Measurements from ENCODE around the gene FUT2.

Gene FUT2

GRCh38 chr19:48698046-48698445, 2.3 kb downstream of the FUT2 start:
- no peak overlapping the region for H2AFZ ChIP-seq (ENCODE audit: low read length)
- H3K4me1 ChIP-seq (ENCODE audit: insufficient read depth, low read length, severe bottlenecking) = no peaks in the 10 kb centered on the region
- no peaks in the 10 kb centered on the region for H3K79me2 ChIP-seq (ENCODE audit: insufficient read depth, low read length)
- H3K9me2 ChIP-seq (ENCODE audit: low read depth, low read length) = no peaks in the 10 kb centered on the region
- no peak overlapping the region for H3K9ac ChIP-seq (ENCODE audit: low read length)
- H3K4me3 ChIP-seq (ENCODE audit: low read depth, low read length, poor library complexity, severe bottlenecking) = no peak overlapping the region
- TF ChIP-seq EZH2 (IDR thresholded peaks at IDR 0.05; ENCODE audit: borderline replicate concordance, low read length) (no peak), CTCF (IDR thresholded peaks at IDR 0.05; ENCODE audit: low read length) (no peak)
- H3F3A ChIP-seq (ENCODE audit: insufficient read depth, low read length) = no peaks in the 10 kb centered on the region
- no peak overlapping the region for H3K4me2 ChIP-seq (ENCODE audit: low read length)
- no peaks in the 10 kb centered on the region for H3K9me3 ChIP-seq (ENCODE audit: low read length)
- H3K36me3 ChIP-seq (ENCODE audit: insufficient read depth, low read length) = no peaks in the 10 kb centered on the region
- no peak overlapping the region for H3K27ac ChIP-seq (ENCODE audit: low read depth, low read length, poor library complexity, severe bottlenecking)
- H4K20me1 ChIP-seq (ENCODE audit: insufficient read depth, low read length) = no peaks in the 10 kb centered on the region
- H3K27me3 ChIP-seq (ENCODE audit: insufficient read depth, low read length) = peaks cover 4% of the 10 kb centered on the region; the same call in 1 of the 2 replicates

GRCh38 chr19:48702701-48703100, 6.9 kb downstream of the FUT2 start:
- no peaks in the 10 kb centered on the region for H3K79me2 ChIP-seq (ENCODE audit: insufficient read depth, low read length)
- no peaks in the 10 kb centered on the region for H3K9me2 ChIP-seq (ENCODE audit: low read depth, low read length)
- no peaks in the 10 kb centered on the region; the same call in 1 of the 2 replicates for H3K27me3 ChIP-seq (ENCODE audit: insufficient read depth, low read length)
- no peak overlapping the region for H2AFZ ChIP-seq (ENCODE audit: low read length)
- no peak overlapping the region for H3K4me3 ChIP-seq (ENCODE audit: low read depth, low read length, poor library complexity, severe bottlenecking)
- TF ChIP-seq CTCF (IDR thresholded peaks at IDR 0.05; ENCODE audit: low read length) (no peak), EZH2 (IDR thresholded peaks at IDR 0.05; ENCODE audit: borderline replicate concordance, low read length) (no peak)
- H3F3A ChIP-seq (ENCODE audit: insufficient read depth, low read length) = no peaks in the 10 kb centered on the region
- H3K36me3 ChIP-seq (ENCODE audit: insufficient read depth, low read length) = no peaks in the 10 kb centered on the region
- no peak overlapping the region for H3K27ac ChIP-seq (ENCODE audit: low read depth, low read length, poor library complexity, severe bottlenecking)
- H3K4me2 ChIP-seq (ENCODE audit: low read length) = no peak overlapping the region
- H4K20me1 ChIP-seq (ENCODE audit: insufficient read depth, low read length) = no peaks in the 10 kb centered on the region
- H3K9me3 ChIP-seq (ENCODE audit: low read length) = no peaks in the 10 kb centered on the region
- no peak overlapping the region for H3K9ac ChIP-seq (ENCODE audit: low read length)
- no peaks in the 10 kb centered on the region for H3K4me1 ChIP-seq (ENCODE audit: insufficient read depth, low read length, severe bottlenecking)

- no peak overlapping the region for H3K27ac ChIP-seq (ENCODE audit: low read depth, low read length, poor library complexity, severe bottlenecking)
- no peaks in the 10 kb centered on the region; the same call in 1 of the 2 replicates for H3K27me3 ChIP-seq (ENCODE audit: insufficient read depth, low read length)
- H3K4me2 ChIP-seq (ENCODE audit: low read length) = no peak overlapping the region
- H3K79me2 ChIP-seq (ENCODE audit: insufficient read depth, low read length) = no peaks in the 10 kb centered on the region
- H2AFZ ChIP-seq (ENCODE audit: low read length) = no peak overlapping the region
- H3K4me3 ChIP-seq (ENCODE audit: low read depth, low read length, poor library complexity, severe bottlenecking) = no peak overlapping the region
- no peak overlapping the region for H3K9ac ChIP-seq (ENCODE audit: low read length)
- no peaks in the 10 kb centered on the region for H3K9me3 ChIP-seq (ENCODE audit: low read length)
- H3K36me3 ChIP-seq (ENCODE audit: insufficient read depth, low read length) = no peaks in the 10 kb centered on the region
- no peaks in the 10 kb centered on the region for H4K20me1 ChIP-seq (ENCODE audit: insufficient read depth, low read length)
- H3K9me2 ChIP-seq (ENCODE audit: low read depth, low read length) = no peaks in the 10 kb centered on the region
- no peaks in the 10 kb centered on the region for H3K4me1 ChIP-seq (ENCODE audit: insufficient read depth, low read length, severe bottlenecking)
- H3F3A ChIP-seq (ENCODE audit: insufficient read depth, low read length) = no peaks in the 10 kb centered on the region
- TF ChIP-seq EZH2 (IDR thresholded peaks at IDR 0.05; ENCODE audit: borderline replicate concordance, low read length) (no peak), CTCF (IDR thresholded peaks at IDR 0.05; ENCODE audit: low read length) (no peak)
Observed at GRCh38 chr19:48703316-48703715, 7.5 kb downstream of the FUT2 start.

Data from OCI-LY1 (cell line).